HEK293T (cell line): ENCODE measurements around the gene C4orf51.

Experiments used
- CTCF ChIA-PET: fragments of 350-600 bp; formaldehyde crosslinking; extraction: SDS; loops from one replicate; lab custom pipeline; 2021; ENCODE audit warnings: antibody characterized with exemption, inconsistent platforms; lab: Yijun Ruan, JAX
- POLR2A ChIA-PET: fragments of 350-600 bp; formaldehyde crosslinking; extraction: SDS; loops from one replicate; lab custom pipeline; 2020; ENCODE audit warnings: antibody characterized with exemption, inconsistent platforms; lab: Yijun Ruan, JAX
- DNase-seq: peaks from one replicate; pipeline ENCODE4 v3.0.0; 2012; ENCODE audit warnings: mixed read lengths; ENCODE audit errors: extremely low spot score
- ARNT ChIP-seq: fragments of 450-650 bp; IDR thresholded peaks from 2 replicates; pipeline ENCODE4 v1.6.1; 2017; ENCODE audit warnings: mild to moderate bottlenecking
- BHLHE40 ChIP-seq: fragments of 450-650 bp; IDR thresholded peaks from 2 replicates; pipeline ENCODE4 v1.6.1; 2016; ENCODE audit warnings: mild to moderate bottlenecking, moderate library complexity, borderline replicate concordance
- CTBP1 ChIP-seq: fragments of 450-650 bp; IDR thresholded peaks from 2 replicates; pipeline ENCODE4 v1.6.1; 2016; ENCODE audit warnings: borderline replicate concordance
- ELF4 ChIP-seq: fragments of 450-650 bp; IDR thresholded peaks from 2 replicates; pipeline ENCODE4 v1.6.1; 2017; ENCODE audit warnings: antibody characterized with exemption
- FOXA1 ChIP-seq: fragments of 450-650 bp; IDR thresholded peaks from 2 replicates; pipeline ENCODE4 v1.6.1; 2016; ENCODE audit warnings: mild to moderate bottlenecking
- FOXK2 ChIP-seq: fragments of 450-650 bp; IDR thresholded peaks from 2 replicates; pipeline ENCODE4 v1.6.1; 2016; ENCODE audit warnings: mild to moderate bottlenecking
- FOXM1 ChIP-seq: fragments of 450-650 bp; IDR thresholded peaks from 2 replicates; pipeline ENCODE4 v1.6.1; 2017; ENCODE audit warnings: mild to moderate bottlenecking, borderline replicate concordance
- HDGF ChIP-seq: fragments of 450-650 bp; IDR thresholded peaks from 2 replicates; pipeline ENCODE4 v1.6.1; 2017; ENCODE audit warnings: antibody characterized with exemption, borderline replicate concordance
- L3MBTL2 ChIP-seq: fragments of 450-650 bp; conservative IDR thresholded peaks from 2 replicates; pipeline ENCODE4 v1.6.1; 2016; ENCODE audit warnings: mild to moderate bottlenecking
- LEF1 ChIP-seq: fragments of 450-650 bp; IDR thresholded peaks from 2 replicates; pipeline ENCODE4 v1.6.1; 2017; ENCODE audit warnings: mild to moderate bottlenecking, borderline replicate concordance
- NFRKB ChIP-seq: fragments of 450-650 bp; IDR thresholded peaks from 2 replicates; pipeline ENCODE4 v1.6.1; 2016; ENCODE audit warnings: mild to moderate bottlenecking, moderate library complexity
- SP1 ChIP-seq: fragments of 450-650 bp; IDR thresholded peaks from 2 replicates; pipeline ENCODE4 v1.6.1; 2017
- SUZ12 ChIP-seq: fragments of 450-650 bp; IDR thresholded peaks from 2 replicates; pipeline ENCODE4 v1.6.1; 2016; ENCODE audit warnings: mild to moderate bottlenecking
- TARDBP ChIP-seq: fragments of 450-650 bp; IDR thresholded peaks from 2 replicates; pipeline ENCODE4 v1.6.1; 2016
- ZNF384 ChIP-seq: fragments of 450-650 bp; IDR thresholded peaks from 2 replicates; pipeline ENCODE4 v1.6.1; 2016
- TF ChIP-seq, protein P1 (sequence below): fragments of 450-650 bp; IDR thresholded peaks from 2 replicates; pipeline ENCODE4 v1.6.1; 2016

The C4orf51 gene

DNA sequence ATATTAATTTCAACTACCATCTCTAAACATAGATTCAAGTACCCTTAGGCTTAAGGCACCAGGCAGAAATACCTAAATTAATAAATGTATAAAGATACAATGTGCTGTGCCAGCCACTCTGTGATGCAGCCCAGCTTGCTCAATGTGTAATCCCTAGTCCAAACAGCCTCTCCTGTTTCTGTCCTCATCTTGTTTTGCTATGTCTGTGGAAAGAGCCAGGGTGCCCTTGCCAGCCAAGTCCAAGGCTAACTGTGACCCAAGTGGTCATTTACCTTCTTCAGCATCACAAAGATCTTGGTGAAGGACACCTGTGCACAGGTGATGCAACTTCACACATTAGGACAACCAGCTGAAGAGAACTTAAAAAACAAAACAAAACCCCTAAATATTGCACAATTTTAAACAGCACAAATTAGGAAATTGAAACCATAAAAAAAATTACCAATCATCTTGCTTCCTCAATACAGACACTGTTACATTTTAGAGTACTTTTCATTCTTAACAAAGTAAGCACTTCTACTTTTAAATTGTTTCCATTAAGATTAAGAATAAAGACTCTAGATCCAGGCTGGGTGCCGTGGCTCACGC, 89.6 kb downstream of the C4orf51 start:
- DNase-seq: no peak
- no peak for TF ChIP-seq L3MBTL2
- no peak for TF ChIP-seq SUZ12
- TF ChIP-seq ARNT: no peak
- TF ChIP-seq ZNF384: no peak
- TF ChIP-seq ELF4: no peak
- TF ChIP-seq CTBP1: no peak
- TF ChIP-seq HDGF: no peak
- TF ChIP-seq SP1: no peak
- CTCF ChIA-PET: interaction anchor here (0.5 kb wide), 1 partner anchor 137 kb away, joined by 3 read pairs; no protein-coding TSS in a partner anchor
- POLR2A ChIA-PET: no interaction called here

DNA sequence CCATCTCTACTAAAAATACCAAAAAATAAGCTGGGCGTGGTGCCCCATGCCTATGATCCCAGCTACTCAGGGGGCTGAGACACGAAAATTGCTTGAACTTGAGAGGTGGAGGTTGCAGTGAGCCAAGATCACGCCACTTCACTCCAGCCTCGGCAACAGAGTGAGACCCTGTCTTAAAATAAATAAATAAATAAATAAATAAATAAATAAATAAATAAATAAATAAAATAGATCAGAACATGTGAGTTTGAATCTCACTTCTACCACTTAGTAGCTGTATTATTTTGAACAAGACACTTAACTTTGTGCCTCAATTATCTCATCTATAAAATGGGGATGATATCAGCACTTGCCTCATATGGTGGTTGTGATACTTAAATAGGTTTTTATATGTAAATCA, 90.2 kb downstream of the C4orf51 start:
- ChIA-PET CTCF (interaction anchor here (0.5 kb wide), 1 partner anchor 138 kb away, joined by 3 read pairs; no protein-coding TSS in a partner anchor), POLR2A (no interaction called here)
- no peak for TF ChIP-seq SUZ12
- no peak for TF ChIP-seq TARDBP
- TF ChIP-seq NFRKB: no peak
- no peak for TF ChIP-seq FOXA1
- TF ChIP-seq SP1: no peak
- TF ChIP-seq FOXM1: no peak
- TF ChIP-seq, protein P1, sequence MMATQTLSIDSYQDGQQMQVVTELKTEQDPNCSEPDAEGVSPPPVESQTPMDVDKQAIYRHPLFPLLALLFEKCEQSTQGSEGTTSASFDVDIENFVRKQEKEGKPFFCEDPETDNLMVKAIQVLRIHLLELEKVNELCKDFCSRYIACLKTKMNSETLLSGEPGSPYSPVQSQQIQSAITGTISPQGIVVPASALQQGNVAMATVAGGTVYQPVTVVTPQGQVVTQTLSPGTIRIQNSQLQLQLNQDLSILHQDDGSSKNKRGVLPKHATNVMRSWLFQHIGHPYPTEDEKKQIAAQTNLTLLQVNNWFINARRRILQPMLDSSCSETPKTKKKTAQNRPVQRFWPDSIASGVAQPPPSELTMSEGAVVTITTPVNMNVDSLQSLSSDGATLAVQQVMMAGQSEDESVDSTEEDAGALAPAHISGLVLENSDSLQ: no peak
- TF ChIP-seq ARNT: no peak
- TF ChIP-seq HDGF: no peak
- TF ChIP-seq CTBP1: no peak
- TF ChIP-seq FOXK2: no peak
- DNase-seq: no peak

DNA sequence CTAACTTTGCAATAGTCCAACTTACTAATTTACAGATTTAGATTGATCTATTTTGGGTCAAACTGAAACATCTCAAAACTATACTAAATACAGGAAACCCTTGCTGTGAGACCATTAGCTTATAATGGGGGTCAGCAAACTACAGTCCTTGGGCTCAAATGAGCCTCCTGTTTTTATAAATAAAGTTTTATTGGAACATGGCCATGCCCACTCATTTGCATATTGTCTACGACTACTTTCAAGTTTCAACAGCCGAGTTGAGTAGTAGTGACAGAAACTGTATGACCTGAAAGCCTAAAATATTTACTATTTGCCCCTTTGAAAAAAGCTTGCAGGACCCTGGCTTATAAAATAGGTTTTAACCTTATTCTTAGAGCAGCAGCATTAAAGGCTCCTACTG, 92.4 kb downstream of the C4orf51 start:
- ChIA-PET CTCF (interaction anchor here (0.8 kb wide), 1 partner anchor 155 kb away, joined by 5 read pairs; no protein-coding TSS in a partner anchor), POLR2A (no interaction called here)
- TF ChIP-seq HDGF (no peak), ZNF384 (no peak), FOXM1 (no peak), ELF4 (no peak), SP1 (no peak), CTBP1 (no peak), BHLHE40 (no peak), LEF1 (no peak), SUZ12 (no peak), FOXA1 (no peak), TARDBP (no peak), L3MBTL2 (no peak)
- TF ChIP-seq, protein P1: no peak
- DNase-seq: no peak

DNA sequence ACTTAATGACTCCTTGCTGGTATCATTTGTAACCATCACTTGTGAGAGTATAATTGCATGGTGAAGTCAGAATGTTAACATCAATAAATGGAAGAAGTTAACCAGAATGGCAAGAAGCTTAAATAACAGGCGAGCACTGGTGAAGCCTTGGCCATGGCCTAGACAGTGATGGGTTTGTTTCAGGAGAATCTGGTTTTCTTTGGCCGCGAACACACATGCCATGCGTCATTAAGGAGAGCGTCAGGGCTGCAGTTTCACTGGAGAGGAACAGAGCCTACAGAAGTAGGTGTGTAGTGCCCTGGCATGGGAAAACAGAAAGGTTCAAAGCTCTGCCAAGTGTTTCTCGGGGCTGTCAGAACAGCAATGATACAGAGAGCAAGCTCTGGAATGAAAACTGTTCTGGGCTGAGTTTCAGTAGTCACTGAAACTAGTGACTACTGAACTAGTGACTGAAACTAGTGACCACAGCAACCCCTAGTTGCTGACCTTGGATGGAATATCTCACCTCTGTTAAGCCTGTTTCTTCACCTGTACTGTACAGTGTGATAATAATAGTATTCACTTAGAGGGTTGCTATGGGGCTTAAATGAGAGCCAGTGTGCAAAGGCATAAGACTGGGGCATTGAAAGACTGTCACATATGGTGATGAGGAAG, 93.8 kb downstream of the C4orf51 start:
- TF ChIP-seq HDGF (no peak), SP1 (no peak), SUZ12 (no peak), L3MBTL2 (no peak), CTBP1 (no peak), ARNT (no peak), LEF1 (no peak), ZNF384 (no peak), NFRKB (no peak), FOXA1 (no peak), BHLHE40 (no peak), TARDBP (no peak), FOXK2 (no peak), ELF4 (no peak), FOXM1 (no peak)
- TF ChIP-seq, protein P1: no peak
- ChIA-PET POLR2A (no interaction called here), CTCF (no interaction called here)
- no peak for DNase-seq

DNA sequence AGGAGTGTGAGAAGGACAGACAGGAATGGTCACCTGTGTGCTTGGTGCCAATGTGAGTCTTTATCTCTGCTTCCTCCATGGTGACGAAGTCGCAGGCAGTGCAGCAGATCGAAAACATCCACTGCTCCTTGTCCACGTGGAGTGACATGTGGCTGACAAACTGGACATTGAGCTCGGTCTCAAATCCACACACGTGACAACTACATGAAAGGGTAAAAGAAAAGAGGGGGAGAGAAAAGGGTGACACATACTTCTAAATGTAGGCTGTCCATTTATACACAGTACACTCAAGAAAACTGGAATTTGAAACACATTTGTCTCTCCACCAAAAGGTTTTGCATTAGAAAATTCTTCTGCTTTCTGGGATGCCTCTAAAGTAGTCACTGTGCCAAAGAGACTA, 94.5 kb downstream of the C4orf51 start:
- DNase-seq: no peak
- TF ChIP-seq L3MBTL2 (no peak), TARDBP (no peak), FOXA1 (no peak), BHLHE40 (no peak), SP1 (no peak), HDGF (no peak), CTBP1 (no peak)
- ChIA-PET POLR2A (no interaction called here), CTCF (no interaction called here)

DNA sequence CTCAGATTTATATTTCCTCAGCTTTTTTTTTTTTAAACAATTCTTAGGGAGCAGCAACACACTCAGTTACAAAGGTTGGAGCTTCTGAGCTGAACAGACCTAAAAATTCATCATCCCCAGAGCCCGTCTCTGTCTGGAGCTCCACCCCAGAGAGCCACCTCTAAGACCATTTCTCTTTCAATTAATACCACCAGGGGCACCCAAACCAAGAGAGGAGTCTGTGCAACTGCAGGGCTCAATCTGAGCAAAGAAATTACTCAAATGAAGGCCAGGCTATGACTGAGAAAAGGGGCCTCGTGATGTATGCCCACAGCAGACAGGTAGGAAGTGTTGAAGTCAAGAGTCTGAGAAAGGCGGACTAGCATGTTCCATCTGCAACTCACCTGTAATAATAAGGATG, 95.5 kb downstream of the C4orf51 start:
- CTCF ChIA-PET: no interaction called here
- no peak for DNase-seq
- POLR2A ChIA-PET: no interaction called here
- TF ChIP-seq ARNT (no peak), ELF4 (no peak), SP1 (no peak)
